B cell (primary cell): ENCODE measurements around the gene SRGAP2B.
"Not testable (repeated sequence)": the region's sequence is repeated elsewhere in the genome, so short reads cannot be mapped to it uniquely, and the experiment has no call there.

Source experiments
- CTCF ChIP-seq: fragments of 200-600 bp; IDR thresholded peaks from one replicate; pipeline ENCODE4 v1.8.0; 2022; ENCODE audit warnings: antibody characterized with exemption, mild to moderate bottlenecking
- EZH2 ChIP-seq: IDR thresholded peaks from 2 replicates; pipeline ENCODE4 v1.6.1; 2012; ENCODE audit warnings: borderline replicate concordance, low read depth, mild to moderate bottlenecking, moderate library complexity, low read length; ENCODE audit not compliant: insufficient read depth, poor library complexity, severe bottlenecking

GRCh38 chr1:145017725-145018124 lies 77.4 kb downstream of the SRGAP2B start:
- not testable (repeated sequence) for TF ChIP-seq CTCF, EZH2
